NCI-H2227 (cell line): ENCODE results near the gene NUP93.
"Not testable (repeated sequence)": the region's sequence is repeated elsewhere in the genome, so short reads cannot be mapped to it uniquely, and the experiment has no call there.

Experiments used
- DNase-seq: peaks from one replicate; lab custom pipeline; 2025; ENCODE audit not compliant: unreplicated experiment; lab: John Stamatoyannopoulos, UW

Gene NUP93

GRCh38 chr16:56811602-56812001 lies 81.7 kb downstream of the NUP93 start:
- DNase-seq: not testable (repeated sequence)

DNA sequence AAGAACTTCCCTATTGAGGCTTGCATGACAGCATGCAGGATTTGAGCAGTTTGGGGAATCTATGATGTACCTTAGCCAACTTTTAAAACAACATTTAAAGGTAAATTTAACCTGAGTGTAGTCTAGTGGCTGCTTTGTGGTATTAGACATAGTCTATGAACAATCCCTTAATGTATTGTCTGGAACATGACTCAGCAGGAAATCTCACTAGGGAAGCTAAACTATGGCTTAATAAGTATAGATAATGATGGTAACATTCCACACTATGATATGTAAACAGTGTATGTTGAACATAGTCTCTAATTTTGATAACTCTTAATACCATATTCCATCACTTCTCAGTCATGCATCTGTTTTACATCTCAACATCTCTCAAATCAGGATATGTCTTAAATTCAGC lies 83.0 kb downstream of the NUP93 start:
- DNase-seq: no peak

DNA sequence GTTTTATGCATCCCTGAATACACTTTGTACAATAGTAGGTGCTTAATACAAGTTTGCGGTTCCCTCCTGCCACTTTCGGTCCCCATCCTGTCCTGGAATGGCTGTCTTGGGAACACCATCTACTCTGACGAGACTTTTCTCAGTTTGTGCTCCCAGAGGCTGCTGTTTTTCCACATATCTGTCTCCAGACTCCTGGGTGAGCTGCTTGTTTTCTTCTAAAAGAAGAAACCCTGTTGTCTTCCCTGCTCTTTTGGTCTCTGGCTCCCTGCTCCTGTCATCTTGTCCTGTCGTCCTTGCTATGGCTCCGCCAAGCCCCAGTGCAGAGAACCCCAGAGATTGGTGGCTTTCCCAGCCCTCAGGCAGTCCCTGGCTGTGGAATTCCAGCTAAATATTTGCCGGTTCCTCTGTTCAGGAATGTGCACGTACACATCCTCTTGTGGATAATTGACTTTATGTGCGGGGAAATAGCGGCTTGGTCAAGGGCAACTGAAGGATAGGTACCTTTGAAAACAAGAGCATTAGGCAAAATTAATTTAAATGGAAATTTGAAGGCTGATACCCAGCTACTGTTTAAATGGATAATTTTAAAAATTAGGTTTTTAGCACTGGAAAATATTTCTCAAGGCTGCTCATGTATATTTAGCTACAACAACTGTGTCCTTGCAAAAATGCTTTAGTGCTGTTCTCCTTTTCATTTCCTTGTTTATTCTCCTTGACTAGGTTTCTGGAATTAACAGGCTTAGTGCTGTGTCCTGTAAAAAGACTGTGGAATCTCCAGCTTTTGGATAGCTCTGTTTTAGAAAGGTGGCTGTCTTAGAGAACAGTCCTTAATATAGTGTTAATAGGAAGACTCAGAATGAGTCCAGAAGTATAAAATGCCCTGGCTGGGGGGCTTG lies 84.9 kb downstream of the NUP93 start:
- DNase-seq: no peak

- DNase-seq: no peak
Measured at GRCh38 chr16:56815721-56816120, 85.8 kb downstream of the NUP93 start.

DNA sequence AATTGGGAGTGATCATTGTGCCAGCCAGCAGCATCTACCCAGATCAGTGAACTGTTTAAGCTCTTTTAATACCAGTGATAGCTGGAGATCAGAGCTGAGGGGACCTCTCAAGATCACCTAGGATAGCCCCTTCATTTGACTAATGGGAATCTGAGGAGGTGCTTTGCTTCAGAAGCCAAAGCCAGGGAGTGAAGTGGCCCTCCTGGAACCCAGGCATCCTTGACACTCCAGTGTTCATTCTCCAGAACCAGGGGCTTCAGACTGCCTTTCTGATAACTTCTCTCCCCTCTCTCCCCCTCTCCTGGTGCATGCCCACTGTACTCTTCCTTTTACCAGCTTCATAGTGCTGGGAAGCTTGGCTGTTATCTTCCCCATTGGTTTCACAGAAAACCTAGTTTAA lies 87.1 kb downstream of the NUP93 start:
- no peak for DNase-seq

DNA sequence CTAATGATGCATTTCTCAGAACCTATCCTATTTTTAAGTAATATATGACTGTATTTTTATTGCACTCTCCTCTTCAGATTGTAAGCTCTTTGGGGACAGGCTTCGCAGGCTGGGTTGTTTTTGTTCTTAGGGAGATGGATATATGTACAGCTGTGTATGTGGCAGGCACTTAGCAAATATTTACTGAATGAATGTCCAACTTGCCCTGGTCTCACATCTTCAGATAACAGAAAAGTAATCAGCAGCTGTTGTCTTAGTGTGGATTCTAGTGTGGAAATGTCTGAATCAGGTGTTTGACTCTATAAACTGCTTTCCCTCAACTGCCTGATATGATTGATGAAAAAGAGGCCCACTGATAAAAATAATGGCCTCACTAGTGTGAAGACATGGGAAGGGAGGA lies 88.0 kb downstream of the NUP93 start:
- no peak for DNase-seq

GRCh38 chr16:56823081-56823733 lies 93.3 kb downstream of the NUP93 start:
- DNase-seq: no peak

DNA sequence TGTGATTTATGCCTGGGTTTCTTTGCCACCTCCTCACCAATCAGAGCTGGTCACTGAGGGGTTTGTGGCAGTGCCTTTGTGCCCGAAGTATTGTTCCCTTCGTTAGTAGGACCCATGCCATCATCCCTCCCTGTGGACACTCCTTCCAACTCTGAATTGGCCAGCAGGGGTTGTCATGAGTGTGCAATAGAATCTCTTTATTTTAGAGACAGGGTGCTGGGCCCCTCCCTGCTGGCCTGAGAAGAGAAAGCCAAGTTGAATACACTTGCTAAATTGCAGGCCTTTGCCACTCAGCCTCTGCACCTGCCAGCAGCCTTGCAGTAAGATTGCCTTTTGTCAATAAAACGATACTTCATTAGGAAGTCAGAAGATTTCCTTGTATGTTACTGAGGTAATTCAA lies 94.4 kb downstream of the NUP93 start:
- DNase-seq: peak; percentile 38

- no peak for DNase-seq
Measured at GRCh38 chr16:56824804-56825203, 94.9 kb downstream of the NUP93 start.

DNA sequence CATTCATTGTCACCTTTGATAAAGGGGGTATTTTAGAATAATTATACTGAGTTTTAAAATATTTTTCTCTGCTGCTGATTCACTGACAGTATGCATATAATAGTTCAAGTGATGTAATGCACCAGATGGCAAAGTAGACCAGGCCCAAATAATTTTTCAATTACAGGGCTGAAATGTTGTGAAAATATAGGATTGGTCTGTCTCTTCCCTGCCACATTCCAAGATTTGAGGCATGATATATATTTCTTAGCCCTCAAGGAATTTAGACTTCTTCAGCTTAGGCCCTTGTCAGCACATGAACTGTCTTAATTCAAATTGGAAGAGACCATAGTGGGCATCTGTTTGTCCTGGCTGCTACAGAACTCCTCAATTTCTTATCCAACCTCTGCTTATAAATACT lies 95.9 kb downstream of the NUP93 start:
- DNase-seq: no peak

GRCh38 chr16:56828647-56829046 lies 98.7 kb downstream of the NUP93 start:
- DNase-seq: no peak

- no peak for DNase-seq
Measured at GRCh38 chr16:56830669-56831068, 100.7 kb downstream of the NUP93 start.

DNA sequence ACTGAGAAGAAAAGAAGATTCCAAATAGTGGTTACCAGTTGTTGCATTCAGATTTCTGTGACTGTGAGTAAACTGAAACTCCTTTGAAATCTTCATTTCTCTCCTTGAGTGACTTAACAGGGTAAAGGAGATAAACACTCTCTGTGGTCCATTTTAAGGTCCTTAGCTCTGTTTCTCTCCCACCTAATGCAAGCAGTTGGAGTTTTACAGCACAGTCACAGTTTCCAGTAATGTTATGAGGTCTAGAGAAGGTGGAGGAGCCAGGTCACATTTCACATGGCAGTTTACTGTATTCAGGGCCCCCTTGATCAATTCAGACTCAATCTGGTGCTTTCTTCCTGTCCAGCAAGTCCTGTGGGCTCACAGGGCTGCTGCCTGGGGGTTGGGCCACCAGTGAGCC lies 102.8 kb downstream of the NUP93 start:
- DNase-seq: no peak

DNA sequence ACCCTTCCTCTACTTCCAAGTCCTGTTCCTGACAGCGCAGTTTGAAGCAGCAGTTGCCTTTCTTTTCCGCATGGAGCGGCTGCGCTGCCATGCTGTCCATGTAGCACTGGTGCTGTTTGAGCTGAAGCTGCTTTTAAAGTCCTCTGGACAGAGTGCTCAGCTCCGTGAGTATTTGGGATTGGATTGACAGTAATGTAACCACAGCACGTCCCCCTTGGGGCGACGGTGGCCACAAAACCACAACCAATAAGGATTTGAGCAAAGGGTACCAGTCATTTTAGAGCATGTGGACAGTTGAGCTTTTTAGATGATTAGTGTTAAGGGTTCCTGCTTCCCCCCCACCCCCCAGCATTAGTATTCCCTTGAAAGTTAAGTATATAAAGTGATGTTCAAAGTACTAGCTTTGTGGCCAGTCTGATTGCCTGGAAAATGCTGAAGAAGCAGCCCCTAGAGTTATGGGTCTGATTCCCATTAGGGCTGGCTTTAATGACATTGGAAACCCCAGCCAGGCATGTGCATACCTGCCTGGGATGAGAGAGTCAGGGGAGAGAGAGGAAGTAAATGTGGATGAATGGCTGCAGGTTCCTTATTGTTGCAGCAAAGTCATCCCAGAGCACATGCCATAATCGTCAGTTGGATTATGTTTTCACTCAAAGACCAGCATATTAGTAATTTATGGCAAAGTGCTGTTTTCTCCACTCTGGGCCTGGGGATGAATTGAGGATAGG lies 103.5 kb downstream of the NUP93 start:
- DNase-seq: no peak

GRCh38 chr16:56835320-56835719 lies 105.4 kb downstream of the NUP93 start:
- DNase-seq: no peak

GRCh38 chr16:56836410-56837230 lies 106.7 kb downstream of the NUP93 start:
- no peak for DNase-seq

- DNase-seq: no peak
Measured at GRCh38 chr16:56838622-56839337, 108.9 kb downstream of the NUP93 start.

GRCh38 chr16:56841233-56841632 lies 111.3 kb downstream of the NUP93 start:
- no peak for DNase-seq

DNA sequence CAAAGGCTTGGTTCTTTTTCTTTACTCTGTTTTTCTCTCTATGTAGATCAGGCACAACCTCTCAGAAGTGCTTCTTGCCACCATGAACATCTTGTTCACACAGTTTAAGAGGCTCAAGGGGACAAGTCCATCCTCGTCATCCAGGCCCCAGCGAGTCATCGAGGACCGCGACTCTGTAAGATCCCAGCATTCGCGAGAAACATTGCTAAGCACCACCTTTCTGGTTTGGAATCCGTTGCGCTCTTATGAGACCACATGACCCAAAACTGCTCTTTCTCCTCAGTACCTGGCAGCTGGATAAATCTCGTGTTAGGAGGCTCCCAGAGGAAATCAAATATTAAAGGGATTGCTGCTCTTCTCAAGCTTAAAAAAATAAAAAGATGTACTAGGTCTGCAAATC lies 111.7 kb downstream of the NUP93 start:
- DNase-seq: no peak

DNA sequence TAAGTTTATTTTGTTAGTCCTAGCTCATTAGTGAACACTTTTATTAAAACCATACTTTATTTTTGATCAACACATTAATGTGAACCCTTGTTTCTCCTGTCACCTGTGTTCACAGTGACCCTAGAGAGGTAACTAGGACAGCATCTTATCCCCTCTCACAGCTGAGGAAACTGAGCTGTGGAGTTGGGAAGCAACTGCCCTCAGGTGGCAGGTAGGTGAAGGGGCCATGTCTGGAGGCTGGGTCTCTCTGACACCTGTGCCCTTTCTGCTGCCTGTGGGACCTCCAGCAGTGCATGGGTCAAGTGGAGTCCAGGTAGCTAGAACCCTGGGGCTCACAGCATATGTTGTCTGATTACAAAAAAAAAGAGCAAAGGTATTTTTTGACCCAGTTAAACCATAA lies 112.2 kb downstream of the NUP93 start:
- no peak for DNase-seq
